ENCODE data around the gene HOXB6. TPM values are rescaled to one million over a fixed set of nuclear protein-coding genes. Genes with fewer than 3 reads are reported as not detected.

The HOXB6 gene
- total RNA-seq, 1 donor from 2014 or later = 22.9 TPM

- DNase-seq (ENCODE audit: low read depth) = peak; percentile 80
These were observed 31.6 kb upstream of the HOXB6 start for GRCh38 chr17:48636177-48637018.

GRCh38 chr17:48634493-48635208, 29.9 kb upstream of the HOXB6 start:
- DNase-seq (ENCODE audit: low read depth) = no peak

- DNase-seq (ENCODE audit: low read depth) = no peak
These were observed 28.5 kb upstream of the HOXB6 start for GRCh38 chr17:48633266-48633677.

GRCh38 chr17:48632579-48633265, 27.9 kb upstream of the HOXB6 start:
- DNase-seq (ENCODE audit: low read depth) = no peak

GRCh38 chr17:48631693-48632578, 27.1 kb upstream of the HOXB6 start:
- DNase-seq (ENCODE audit: low read depth) = no peak

- DNase-seq (ENCODE audit: low read depth) = no peak
These were observed 26.3 kb upstream of the HOXB6 start for GRCh38 chr17:48630925-48631692.

GRCh38 chr17:48630009-48630924, 25.5 kb upstream of the HOXB6 start:
- no peak for DNase-seq (ENCODE audit: low read depth)

GRCh38 chr17:48629411-48629759, 24.6 kb upstream of the HOXB6 start:
- DNase-seq (ENCODE audit: low read depth) = no peak

GRCh38 chr17:48628649-48629410, 24.0 kb upstream of the HOXB6 start:
- no peak for DNase-seq (ENCODE audit: low read depth)

GRCh38 chr17:48627623-48628521, 23.1 kb upstream of the HOXB6 start:
- DNase-seq (ENCODE audit: low read depth) = no peak

- DNase-seq (ENCODE audit: low read depth) = no peak
These were observed 22.4 kb upstream of the HOXB6 start for GRCh38 chr17:48627118-48627597.

- DNase-seq (ENCODE audit: low read depth) = peak; percentile 67
These were observed 21.7 kb upstream of the HOXB6 start, which contains the start of gene HOXB9 for GRCh38 chr17:48626245-48627117. HOXB9 (minus strand) TSS chr17:48626358; CDS start chr17:48626269, 89 bp downstream.

GRCh38 chr17:48625495-48626244, 20.9 kb upstream of the HOXB6 start:
- DNase-seq (ENCODE audit: low read depth) = peak; percentile 50

GRCh38 chr17:48624544-48625494, 20.0 kb upstream of the HOXB6 start:
- peak; percentile 43 for DNase-seq (ENCODE audit: low read depth)
